ENCODE results near the gene PERCC1.
"Not testable (repeated sequence)": the region's sequence is repeated elsewhere in the genome, so short reads cannot be mapped to it uniquely, and the experiment has no call there.

The PERCC1 gene

GRCh38 chr16:1435921-1436697 is 5.2 kb downstream of the PERCC1 start:
- no peak for DNase-seq

GRCh38 chr16:1436731-1437355 is 6.0 kb downstream of the PERCC1 start:
- no peak for DNase-seq

GRCh38 chr16:1437606-1438005 is 6.7 kb downstream of the PERCC1 start:
- no peak for DNase-seq

- DNase-seq = no peak
Measured at GRCh38 chr16:1438229-1439057, 7.6 kb downstream of the PERCC1 start.

GRCh38 chr16:1439058-1439698 is 8.3 kb downstream of the PERCC1 start:
- no peak for DNase-seq

- not testable (repeated sequence) for DNase-seq
Measured at GRCh38 chr16:1439699-1440074, 8.8 kb downstream of the PERCC1 start.

GRCh38 chr16:1441391-1441829 is 10.5 kb downstream of the PERCC1 start:
- DNase-seq = no peak

GRCh38 chr16:1442697-1443096 is 11.8 kb downstream of the PERCC1 start:
- DNase-seq = no peak

GRCh38 chr16:1443403-1443973 is 12.6 kb downstream of the PERCC1 start:
- DNase-seq = no peak

GRCh38 chr16:1443980-1444729 is 13.3 kb downstream of the PERCC1 start, which contains the start of gene CCDC154:
CCDC154 (minus strand) TSS chr16:1444556; CDS start chr16:1444322, 234 bp downstream.
- no peak for DNase-seq

- no peak for DNase-seq
Measured at GRCh38 chr16:1444730-1445517, 14.0 kb downstream of the PERCC1 start.

- DNase-seq = no peak
Measured at GRCh38 chr16:1445518-1446203, 14.8 kb downstream of the PERCC1 start.

- DNase-seq = no peak
Measured at GRCh38 chr16:1446296-1447080, 15.6 kb downstream of the PERCC1 start.

- DNase-seq = no peak
Measured at GRCh38 chr16:1447965-1448364, 17.1 kb downstream of the PERCC1 start.

- DNase-seq = no peak
Measured at GRCh38 chr16:1448536-1449116, 17.7 kb downstream of the PERCC1 start.

- DNase-seq = no peak
Measured at GRCh38 chr16:1449201-1449788, 18.4 kb downstream of the PERCC1 start.

- no peak for DNase-seq
Measured at GRCh38 chr16:1450218-1450617, 19.3 kb downstream of the PERCC1 start.

GRCh38 chr16:1450841-1451240 is 20.0 kb downstream of the PERCC1 start:
- DNase-seq = no peak
